SKM-1 (cell line): ENCODE measurements around the gene LMTK2.

Source experiments
- DNase-seq: peaks from one replicate; lab custom pipeline; 2025; ENCODE audit not compliant: unreplicated experiment; lab: John Stamatoyannopoulos, UW

The LMTK2 gene

DNA sequence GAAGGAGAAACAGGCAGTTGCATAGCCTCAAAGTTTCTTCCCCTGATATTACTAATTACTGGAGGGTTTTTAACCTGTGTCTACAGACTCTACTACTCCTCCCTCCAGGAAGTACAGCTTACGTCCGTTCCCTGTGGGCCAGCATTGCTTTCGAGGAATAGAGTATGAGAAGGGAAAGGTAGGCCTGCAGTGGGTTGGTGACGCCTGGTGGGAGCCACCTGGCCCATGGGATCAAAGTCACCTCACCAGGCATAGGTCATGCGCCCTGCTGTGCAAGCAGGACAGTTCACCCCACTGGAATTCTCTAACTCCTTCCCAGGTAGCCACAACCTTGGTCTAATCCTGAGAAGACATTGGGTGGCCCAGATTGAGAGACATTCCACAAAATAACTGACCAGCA lies 29.8 kb downstream of the LMTK2 start:
- no peak for DNase-seq

GRCh38 chr7:98137134-98137825 lies 30.6 kb downstream of the LMTK2 start:
- DNase-seq = no peak

- DNase-seq = peak; percentile 66
Observed at GRCh38 chr7:98137826-98138151, 31.1 kb downstream of the LMTK2 start.

DNA sequence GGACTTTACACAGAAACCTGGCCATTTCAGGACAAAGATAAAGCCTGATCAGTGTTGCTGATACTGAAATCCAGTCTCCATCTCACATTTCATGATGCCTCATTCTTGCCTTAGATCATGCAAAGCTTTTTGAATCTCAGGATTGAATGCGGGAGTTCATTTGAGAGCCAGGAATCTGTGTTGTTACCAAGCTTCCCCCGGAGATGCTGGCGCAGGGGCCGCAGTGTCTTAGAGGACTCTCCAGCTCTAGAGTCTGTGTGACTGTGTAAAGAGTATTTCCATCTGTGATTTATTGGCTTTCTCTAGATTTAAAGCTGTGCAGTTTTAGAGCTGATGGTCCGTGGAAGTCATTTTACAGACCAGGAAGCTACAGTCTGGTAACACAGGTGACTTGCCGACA lies 32.0 kb downstream of the LMTK2 start:
- no peak for DNase-seq

DNA sequence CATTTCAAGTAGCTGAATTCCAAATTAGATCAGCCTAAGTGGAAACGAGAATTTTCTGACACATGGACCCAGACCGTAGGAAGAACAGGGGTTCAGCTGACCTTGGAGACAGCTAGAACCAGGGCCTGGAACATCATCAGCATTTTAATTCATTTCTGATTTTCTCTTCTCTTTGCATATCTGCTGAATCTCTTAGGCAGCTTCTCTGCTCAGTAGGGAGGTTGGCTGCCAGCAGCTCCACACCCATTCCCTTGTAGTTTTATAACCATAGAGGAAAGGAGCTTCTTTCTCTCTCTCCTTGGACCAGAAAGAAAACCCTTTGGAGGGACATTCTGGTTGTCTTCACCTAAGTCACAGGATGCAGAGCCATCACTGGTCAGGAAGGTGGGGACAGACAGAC lies 36.0 kb downstream of the LMTK2 start:
- no peak for DNase-seq

GRCh38 chr7:98148607-98149006 lies 41.9 kb downstream of the LMTK2 start:
- DNase-seq = no peak

GRCh38 chr7:98149116-98149692 lies 42.5 kb downstream of the LMTK2 start:
- DNase-seq = no peak

- DNase-seq = no peak
Observed at GRCh38 chr7:98151884-98152283, 45.2 kb downstream of the LMTK2 start.

DNA sequence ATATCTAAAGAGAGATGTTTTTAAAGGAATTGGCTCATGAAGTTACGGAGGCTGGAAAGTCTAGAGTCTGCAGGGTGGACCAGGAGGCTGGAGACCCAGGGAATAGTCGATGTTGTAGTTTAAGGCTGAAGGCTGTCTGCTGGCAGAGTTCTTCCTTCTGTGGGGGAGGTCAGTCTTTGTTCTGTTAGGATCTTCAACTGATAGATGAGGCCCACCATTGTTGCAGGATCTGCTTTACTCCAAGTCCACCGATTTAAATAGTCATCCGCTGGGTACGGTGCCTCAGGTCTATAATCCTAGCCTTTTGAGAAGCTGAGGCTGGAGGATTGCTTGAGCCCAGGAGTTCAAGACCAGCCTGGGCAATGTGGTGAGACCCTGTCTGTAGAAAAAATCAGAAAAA lies 50.0 kb downstream of the LMTK2 start:
- DNase-seq = no peak

GRCh38 chr7:98157761-98158160 lies 51.1 kb downstream of the LMTK2 start:
- no peak for DNase-seq

DNA sequence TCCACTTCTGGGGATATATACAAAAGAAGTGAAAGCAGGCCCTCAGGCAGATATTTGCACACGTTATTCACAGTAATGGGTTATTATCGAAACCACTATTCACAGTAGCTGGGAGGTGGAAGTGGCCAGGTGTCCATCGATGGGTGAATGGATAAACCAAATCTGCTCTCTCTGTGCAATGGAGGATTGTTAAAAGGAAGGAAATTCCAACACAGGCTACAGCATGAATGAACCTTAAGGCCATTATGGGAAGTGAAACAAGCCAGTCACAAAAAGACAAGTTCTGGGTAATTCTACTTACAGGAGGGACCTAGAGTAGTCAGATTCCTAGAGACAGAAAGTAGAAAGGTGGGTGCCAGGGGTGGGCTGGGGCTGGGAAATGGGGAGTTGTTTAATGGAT lies 56.1 kb downstream of the LMTK2 start:
- DNase-seq = no peak

GRCh38 chr7:98163269-98163668 lies 56.6 kb downstream of the LMTK2 start:
- no peak for DNase-seq

DNA sequence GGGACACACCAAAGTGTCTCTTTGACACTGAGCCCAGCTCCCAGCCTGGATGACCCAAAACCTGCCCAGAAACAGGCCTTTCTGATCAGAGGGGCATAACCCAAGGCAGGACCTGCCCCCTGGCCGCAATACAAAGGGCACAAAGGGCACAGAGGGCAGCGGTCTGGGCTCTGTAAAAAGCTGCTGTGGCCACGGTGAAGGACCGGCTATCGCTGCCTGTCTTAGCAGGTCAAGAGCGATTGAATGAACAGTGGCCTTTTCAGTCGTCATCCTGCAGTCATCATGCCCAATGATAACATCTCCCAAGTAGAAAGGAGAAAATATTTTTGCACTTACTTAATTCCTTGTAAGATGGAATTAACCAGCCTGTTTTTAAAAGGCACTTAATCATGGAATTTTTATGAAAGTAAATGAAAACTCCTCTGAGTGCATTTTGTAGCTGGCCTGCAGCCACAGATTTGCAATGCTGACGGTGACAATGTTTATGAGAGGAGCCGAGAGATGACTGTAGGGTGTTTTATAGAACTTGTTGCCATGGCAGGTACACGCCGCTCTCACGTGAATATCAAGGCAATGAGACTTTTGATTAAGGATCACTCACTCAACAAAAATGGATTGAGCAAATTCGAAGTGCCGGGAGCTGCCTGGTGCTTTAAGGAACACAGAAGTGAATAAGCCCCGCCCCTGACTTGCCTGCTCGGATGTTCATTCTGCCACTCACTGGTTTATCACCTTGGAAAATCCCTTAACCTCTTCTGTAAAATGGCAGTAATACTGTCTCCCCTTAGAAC lies 57.2 kb downstream of the LMTK2 start:
- no peak for DNase-seq

DNA sequence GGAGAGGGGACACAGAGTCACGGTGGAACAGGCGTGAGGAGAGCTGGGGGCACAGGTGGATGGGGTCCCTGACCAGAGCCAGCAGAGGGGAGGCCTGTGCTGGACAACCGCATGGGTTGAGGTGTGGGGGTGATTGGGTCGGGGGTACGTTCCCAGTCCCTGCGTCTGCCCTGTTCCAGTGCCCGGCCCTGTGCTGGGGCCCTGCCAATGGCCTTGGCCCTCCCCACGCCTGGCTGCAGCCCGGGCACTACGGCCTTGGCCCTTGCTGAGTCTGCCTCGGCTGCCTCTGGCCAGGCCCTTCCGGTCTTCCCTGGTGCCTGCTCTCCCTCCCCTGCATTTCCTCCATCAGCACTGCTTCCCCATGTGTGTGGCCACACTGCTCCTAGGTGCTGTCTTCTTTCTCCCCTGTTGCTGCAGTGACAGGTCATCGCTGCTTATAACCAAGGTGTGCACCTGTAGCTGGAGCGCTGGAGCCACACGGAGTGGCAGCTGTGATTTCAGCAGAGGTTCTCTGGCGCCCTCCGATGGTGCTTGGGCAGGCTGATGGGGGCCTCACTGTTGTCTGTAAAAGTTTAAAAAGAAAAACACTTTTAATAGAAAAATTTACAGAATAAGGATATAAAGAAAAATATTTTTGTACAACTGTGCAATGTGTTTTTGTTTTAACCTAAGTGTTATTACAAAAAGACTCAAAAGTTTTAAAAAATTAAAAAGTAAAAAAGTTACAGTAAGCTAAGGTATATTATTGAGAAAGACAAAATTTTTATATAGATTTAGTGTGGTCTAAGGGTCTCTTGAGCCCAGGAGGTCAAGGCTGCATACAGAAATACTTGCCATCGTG lies 59.4 kb downstream of the LMTK2 start:
- DNase-seq = no peak

DNA sequence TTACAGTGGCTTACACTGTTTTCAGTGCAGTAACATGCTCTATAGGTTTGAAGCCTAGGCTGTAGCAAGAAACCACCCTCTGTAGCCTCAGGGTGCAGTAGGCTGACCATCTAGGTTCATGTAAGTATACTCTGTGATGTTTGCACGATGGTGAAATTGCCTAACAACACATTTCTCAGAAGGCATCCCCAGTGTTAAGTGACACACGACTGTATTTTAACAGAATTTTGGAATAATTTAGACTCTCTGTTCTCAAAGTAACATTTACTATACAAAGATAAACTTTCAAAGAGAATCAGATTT lies 60.0 kb downstream of the LMTK2 start:
- DNase-seq = no peak

GRCh38 chr7:98167653-98168052 lies 61.0 kb downstream of the LMTK2 start:
- no peak for DNase-seq

GRCh38 chr7:98168181-98168903 lies 61.7 kb downstream of the LMTK2 start:
- DNase-seq = peak; percentile 11

GRCh38 chr7:98168904-98169621 lies 62.4 kb downstream of the LMTK2 start:
- no peak for DNase-seq

- no peak for DNase-seq
Observed at GRCh38 chr7:98170966-98171365, 64.3 kb downstream of the LMTK2 start.

- DNase-seq = no peak
Observed at GRCh38 chr7:98171449-98171848, 64.8 kb downstream of the LMTK2 start.
